ENCODE data around the gene ARID1B.

DNA sequence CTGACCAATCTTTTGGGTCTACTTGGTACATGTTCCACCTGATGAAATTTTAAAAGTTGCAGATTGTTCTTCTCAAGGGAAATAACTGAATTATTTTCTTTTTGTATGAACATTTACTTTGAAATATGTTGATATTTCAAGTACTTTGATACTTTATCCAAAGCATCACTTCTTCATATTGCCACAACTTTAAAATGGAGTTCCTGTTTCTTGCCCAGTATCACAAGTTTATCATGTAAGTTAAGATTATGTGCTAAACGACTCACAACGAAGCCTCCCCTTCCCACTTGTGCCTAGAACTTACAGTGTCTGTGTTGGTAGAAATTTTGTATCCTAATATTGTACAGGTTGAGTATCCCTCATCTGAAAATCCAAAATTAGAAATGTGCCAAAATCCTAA is 108.4 kb downstream of the ARID1B start:
- TF ChIP-seq POLR2A (IDR thresholded peaks at IDR 0.05) = no peak
- TF ChIP-seq CTCF (IDR thresholded peaks at IDR 0.05) = no peak
